Transverse colon (tissue), 4 donors: ENCODE measurements around the gene PAX5. TPM values are rescaled to one million over a fixed set of nuclear protein-coding genes. Genes with fewer than 3 reads are reported as not detected.

ENCODE experiments used
- DNase-seq: peaks from one replicate; pipeline ENCODE4 v3.0.0-alpha.2; 2019
- H3K27ac ChIP-seq, 4 donors: fragments of 200-600 bp; sonication (generic); 2 replicates each; pipeline ENCODE4 v1.5.1; 2016 to 2018; ENCODE audit warnings: inconsistent platforms in 4 of 4
- H3K27me3 ChIP-seq: fragments of 200-600 bp; sonication (generic); 2 replicates; pipeline ENCODE4 v1.5.1; 2017; ENCODE audit warnings: inconsistent platforms
- H3K36me3 ChIP-seq, 4 donors: fragments of 200-600 bp; sonication (generic); 2 replicates each; pipeline ENCODE4 v1.5.1; 2017 to 2019; ENCODE audit warnings: inconsistent platforms in 4 of 4
- H3K4me1 ChIP-seq, 4 donors: fragments of 200-600 bp; sonication (generic); 2 replicates each; pipeline ENCODE4 v1.5.1; 2017 to 2020; ENCODE audit warnings: inconsistent platforms in 4 of 4
- H3K4me3 ChIP-seq, 4 donors: fragments of 200-600 bp; sonication (generic); 1 replicate in 1 of 4; 2 replicates in 3 of 4; pipeline versions ENCODE4 v1.5.1 to v1.6.1; 2017 to 2019; ENCODE audit warnings: inconsistent platforms in 4 of 4
- H3K9me3 ChIP-seq, 2 donors: fragments of 200-600 bp; sonication (generic); 2 replicates each; pipeline ENCODE4 v1.5.1; 2017 to 2019; ENCODE audit warnings: inconsistent platforms in 2 of 2
- EP300 ChIP-seq: sonication (generic); formaldehyde crosslinking; IDR thresholded peaks from one replicate; pipeline ENCODE4 v1.6.1; 2017; ENCODE audit warnings: antibody characterized with exemption, low read depth
- POLR2A ChIP-seq: fragments of 450-650 bp; IDR thresholded peaks from one replicate; pipeline ENCODE4 v1.6.1; 2016; ENCODE audit warnings: antibody characterized with exemption, mild to moderate bottlenecking, moderate library complexity
- POLR2AphosphoS5 ChIP-seq, 3 donors: sonication (generic); formaldehyde crosslinking; IDR thresholded peaks; one replicate each; pipeline ENCODE4 v1.6.1; 2016; ENCODE audit warnings: antibody characterized with exemption in 3 of 3
- WGBS, 2 donors: methylation state at CpG; one replicate each; pipeline ENCODE4 v1.1.5; 2018; ENCODE audit warnings: low coverage in 1 of 2; 5-methylcytosine and 5-hydroxymethylcytosine counted together
- in situ Hi-C, 4 donors: fragments of 200-750 bp; cut with MboI; loops; one replicate each; pipeline versions ENCODE4 v1.15.0 to v1.15.1; 2017; ENCODE audit warnings: low sequenced_read_pairs in 3 of 4, low pct_ligation_motif_present in 1 of 4, low pct_unique_long_range_greater_than_20kb in 1 of 4
- intact Hi-C: fragments of 100-400 bp; cut with DNase I; formaldehyde crosslinking; loops from one replicate; pipeline ENCODE4 v1.15.1; 2023; ENCODE audit warnings: low total_unique reads
- total RNA-seq, 4 donors: library from RNA; depleted of rRNA; stranded (reverse); fragments of >200 nt; gene quantifications; one replicate each; pipeline ENCODE4 v1.1.0, GENCODE V29; 2016
- TF ChIP-seq, protein P1 (sequence below), 5 experiments: fragments of 200-600 bp in 3 of 5; fragments of 450-650 bp in 2 of 5; sonication (generic) in 3 of 5; IDR thresholded peaks; 1 replicate in 2 of 5; 2 replicates in 3 of 5; pipeline ENCODE4 v1.5.1; 2016 to 2017; ENCODE audit warnings: antibody characterized with exemption in 5 of 5, inconsistent platforms in 3 of 5, mild to moderate bottlenecking in 2 of 5, moderate library complexity in 1 of 5

The PAX5 gene
- total RNA-seq, 4 donors from 2014 or later, result 2.4 to 3.7 TPM; not detected in 2

DNA sequence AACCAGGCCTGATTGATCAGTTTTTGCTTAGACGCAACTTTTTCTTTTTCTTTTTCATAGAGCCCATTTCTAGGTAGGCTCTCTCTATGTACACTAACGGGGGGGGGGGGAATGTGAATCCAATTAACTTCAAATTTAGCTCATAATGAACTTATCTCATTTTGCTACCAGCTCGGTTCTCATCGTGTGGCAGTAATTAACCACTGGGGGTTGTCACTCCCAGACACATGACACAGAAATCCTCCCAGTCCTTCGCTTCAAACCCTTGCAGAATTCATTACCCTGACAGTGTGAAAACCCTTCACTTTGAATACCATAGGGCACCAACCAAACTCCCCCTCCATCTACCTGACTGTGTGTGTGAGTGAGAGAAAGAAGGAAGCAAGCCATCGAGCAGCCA, 144.2 kb downstream of the PAX5 start:
- Histone ChIP-seq H3K4me3 (no peak overlapping the region), H3K9me3 (no peaks in the 10 kb centered on the region), H3K27me3 (peaks cover 15% of the 10 kb centered on the region), H3K36me3 (no peaks in the 10 kb centered on the region), H3K27ac (no peak overlapping the region), H3K4me1 (no peaks in the 10 kb centered on the region)
- TF ChIP-seq POLR2A (no peak), EP300 (no peak), POLR2AphosphoS5 (IDR thresholded peaks at IDR 0.05) (no peak)
- TF ChIP-seq, protein P1, sequence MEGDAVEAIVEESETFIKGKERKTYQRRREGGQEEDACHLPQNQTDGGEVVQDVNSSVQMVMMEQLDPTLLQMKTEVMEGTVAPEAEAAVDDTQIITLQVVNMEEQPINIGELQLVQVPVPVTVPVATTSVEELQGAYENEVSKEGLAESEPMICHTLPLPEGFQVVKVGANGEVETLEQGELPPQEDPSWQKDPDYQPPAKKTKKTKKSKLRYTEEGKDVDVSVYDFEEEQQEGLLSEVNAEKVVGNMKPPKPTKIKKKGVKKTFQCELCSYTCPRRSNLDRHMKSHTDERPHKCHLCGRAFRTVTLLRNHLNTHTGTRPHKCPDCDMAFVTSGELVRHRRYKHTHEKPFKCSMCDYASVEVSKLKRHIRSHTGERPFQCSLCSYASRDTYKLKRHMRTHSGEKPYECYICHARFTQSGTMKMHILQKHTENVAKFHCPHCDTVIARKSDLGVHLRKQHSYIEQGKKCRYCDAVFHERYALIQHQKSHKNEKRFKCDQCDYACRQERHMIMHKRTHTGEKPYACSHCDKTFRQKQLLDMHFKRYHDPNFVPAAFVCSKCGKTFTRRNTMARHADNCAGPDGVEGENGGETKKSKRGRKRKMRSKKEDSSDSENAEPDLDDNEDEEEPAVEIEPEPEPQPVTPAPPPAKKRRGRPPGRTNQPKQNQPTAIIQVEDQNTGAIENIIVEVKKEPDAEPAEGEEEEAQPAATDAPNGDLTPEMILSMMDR (IDR thresholded peaks at IDR 0.05), result no peak
- intact Hi-C loops, result no loop called here
- in situ Hi-C loops, result no loop called here
- WGBS, 2 donors, result 83 to 100% methylated on average over 1 to 6 of the region's 6 CpGs
- DNase-seq, result no peak

DNA sequence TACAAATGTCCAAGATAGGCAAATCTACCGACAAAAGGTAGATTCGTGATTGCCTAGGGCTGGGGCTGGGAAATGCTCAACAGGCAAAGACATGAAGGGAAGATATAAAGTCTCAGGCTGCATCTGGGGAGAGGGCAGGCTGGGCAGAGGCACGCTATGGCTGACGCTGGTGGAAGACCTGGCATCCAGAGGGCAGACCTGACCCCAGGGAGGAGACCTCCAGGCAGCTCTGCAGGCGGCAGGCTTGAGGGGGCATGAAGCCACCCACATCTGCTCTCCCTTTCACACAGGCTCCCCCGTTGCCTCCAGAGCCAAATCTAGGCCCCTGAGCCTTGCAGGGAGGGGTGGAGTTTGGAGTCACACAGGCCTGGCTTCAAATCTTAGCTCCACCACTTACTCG, 145.5 kb downstream of the PAX5 start:
- H3K36me3 ChIP-seq, result no peaks in the 10 kb centered on the region
- 74% methylated on average over 7 of the region's 7 CpGs; no CpG with 5 or more reads in 1 of the 2 donors for WGBS, 2 donors
- no peaks in the 10 kb centered on the region for H3K9me3 ChIP-seq
- no peak overlapping the region for H3K4me3 ChIP-seq
- DNase-seq, result no peak
- in situ Hi-C loops (no loop called here), intact Hi-C loops (no loop called here)
- H3K4me1 ChIP-seq, result no peaks in the 10 kb centered on the region
- TF ChIP-seq, protein P1 (IDR thresholded peaks at IDR 0.05), result no peak
- no peak for TF ChIP-seq EP300
- TF ChIP-seq POLR2A, result no peak
- no peak for TF ChIP-seq POLR2AphosphoS5 (IDR thresholded peaks at IDR 0.05)
- H3K27ac ChIP-seq, result no peak overlapping the region
- peaks cover 15% of the 10 kb centered on the region for H3K27me3 ChIP-seq

DNA sequence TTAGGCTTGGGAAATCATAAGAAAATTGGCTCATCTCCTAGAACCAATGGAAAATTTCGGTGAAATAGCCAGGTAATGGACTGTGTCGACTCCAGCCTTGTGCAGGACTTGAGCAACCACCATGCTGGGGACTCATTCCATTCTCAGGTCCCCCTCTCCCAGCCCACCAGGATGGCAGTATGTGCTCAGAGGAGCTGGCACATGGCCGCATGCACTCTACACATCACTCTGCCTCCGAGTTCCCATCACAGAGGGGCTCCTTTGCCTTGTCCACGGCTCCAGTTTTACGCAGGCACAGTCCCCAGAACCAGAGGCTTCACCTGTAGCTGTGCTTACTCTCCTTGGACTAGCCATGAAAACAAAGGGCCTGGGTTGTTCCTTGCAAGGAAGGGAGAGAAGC, 149.3 kb downstream of the PAX5 start:
- Histone ChIP-seq H3K4me1 (no peaks in the 10 kb centered on the region), H3K9me3 (no peaks in the 10 kb centered on the region), H3K27me3 (no peaks in the 10 kb centered on the region), H3K36me3 (no peaks in the 10 kb centered on the region), H3K27ac (no peak overlapping the region), H3K4me3 (no peak overlapping the region)
- intact Hi-C loops, result no loop called here
- no peak for DNase-seq
- TF ChIP-seq EP300, result no peak
- TF ChIP-seq POLR2A, result no peak
- no peak for TF ChIP-seq POLR2AphosphoS5 (IDR thresholded peaks at IDR 0.05)
- TF ChIP-seq, protein P1 (IDR thresholded peaks at IDR 0.05), result no peak
- 67 to 80% methylated on average over 5 to 6 of the region's 6 CpGs for WGBS, 2 donors
- in situ Hi-C loops, result no loop called here

DNA sequence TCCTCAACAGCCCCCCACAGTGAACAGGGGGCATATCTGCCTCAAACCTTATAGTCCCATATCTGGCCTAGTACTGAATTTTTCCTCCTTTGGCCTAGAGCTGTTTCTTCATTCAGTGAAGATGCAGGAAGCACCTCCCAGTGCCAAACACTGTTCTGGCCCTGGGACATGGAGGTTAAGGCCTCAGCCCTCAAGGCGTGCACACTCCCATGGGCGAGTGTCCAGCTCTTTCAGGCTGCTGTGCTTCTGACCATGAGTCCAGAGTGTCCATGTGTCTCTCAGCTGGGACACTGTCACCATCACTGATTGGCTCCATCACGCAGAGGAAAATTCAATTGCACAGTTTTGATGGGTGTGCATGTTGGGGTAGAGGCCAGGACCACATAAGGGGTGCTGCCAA, 151.5 kb downstream of the PAX5 start:
- intact Hi-C loops (no loop called here), in situ Hi-C loops (no loop called here)
- 75% methylated on average over 3 of the region's 3 CpGs; no CpG with 5 or more reads in 1 of the 2 donors for WGBS, 2 donors
- DNase-seq, result no peak
- Histone ChIP-seq H3K27me3 (no peaks in the 10 kb centered on the region), H3K36me3 (no peaks in the 10 kb centered on the region), H3K27ac (no peak overlapping the region), H3K4me3 (no peak overlapping the region), H3K9me3 (no peaks in the 10 kb centered on the region), H3K4me1 (no peaks in the 10 kb centered on the region)
- TF ChIP-seq EP300 (no peak), POLR2A (no peak), POLR2AphosphoS5 (IDR thresholded peaks at IDR 0.05) (no peak)
- TF ChIP-seq, protein P1 (IDR thresholded peaks at IDR 0.05), result no peak
